Mammary epithelial cell (primary cell): Measurements from ENCODE around the gene MYO10.

Experiments
- EZH2 ChIP-seq: IDR thresholded peaks from 2 replicates; pipeline ENCODE4 v1.6.1; 2012; ENCODE audit warnings: low read length, inconsistent platforms, borderline replicate concordance
- TF ChIP-seq, protein P1 (sequence below), 2 donors: IDR thresholded peaks in 1 of 2; conservative IDR thresholded peaks in 1 of 2; 2 replicates each; pipeline ENCODE4 v1.5.1; 2011 to 2012; ENCODE audit warnings: inconsistent platforms in 2 of 2, low read length in 2 of 2, mild to moderate bottlenecking in 2 of 2, control low read depth in 1 of 2, low read depth in 1 of 2; ENCODE audit not compliant: insufficient read depth in 1 of 2; ENCODE audit errors: extremely low read depth in 1 of 2

DNA sequence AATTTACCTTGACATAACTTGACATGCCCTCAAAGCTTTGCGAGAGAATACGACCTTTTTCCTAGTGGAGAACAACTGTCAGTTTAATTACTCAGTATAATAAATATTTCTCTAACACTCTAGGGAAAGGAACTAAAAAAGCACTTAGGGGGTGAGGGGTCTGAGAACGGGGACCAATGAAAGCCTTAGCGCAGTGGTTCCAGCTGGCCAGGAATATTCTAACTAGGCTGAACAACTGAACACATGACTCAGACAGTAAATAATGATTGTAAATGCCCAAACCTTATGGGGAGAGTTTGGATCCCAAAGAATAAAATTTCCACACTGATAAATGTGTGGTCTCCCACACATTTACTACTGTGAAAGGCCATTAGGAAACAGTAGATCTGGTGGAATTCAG is 14.9 kb downstream of the MYO10 start:
- TF ChIP-seq EZH2 = no peak
- TF ChIP-seq, protein P1, sequence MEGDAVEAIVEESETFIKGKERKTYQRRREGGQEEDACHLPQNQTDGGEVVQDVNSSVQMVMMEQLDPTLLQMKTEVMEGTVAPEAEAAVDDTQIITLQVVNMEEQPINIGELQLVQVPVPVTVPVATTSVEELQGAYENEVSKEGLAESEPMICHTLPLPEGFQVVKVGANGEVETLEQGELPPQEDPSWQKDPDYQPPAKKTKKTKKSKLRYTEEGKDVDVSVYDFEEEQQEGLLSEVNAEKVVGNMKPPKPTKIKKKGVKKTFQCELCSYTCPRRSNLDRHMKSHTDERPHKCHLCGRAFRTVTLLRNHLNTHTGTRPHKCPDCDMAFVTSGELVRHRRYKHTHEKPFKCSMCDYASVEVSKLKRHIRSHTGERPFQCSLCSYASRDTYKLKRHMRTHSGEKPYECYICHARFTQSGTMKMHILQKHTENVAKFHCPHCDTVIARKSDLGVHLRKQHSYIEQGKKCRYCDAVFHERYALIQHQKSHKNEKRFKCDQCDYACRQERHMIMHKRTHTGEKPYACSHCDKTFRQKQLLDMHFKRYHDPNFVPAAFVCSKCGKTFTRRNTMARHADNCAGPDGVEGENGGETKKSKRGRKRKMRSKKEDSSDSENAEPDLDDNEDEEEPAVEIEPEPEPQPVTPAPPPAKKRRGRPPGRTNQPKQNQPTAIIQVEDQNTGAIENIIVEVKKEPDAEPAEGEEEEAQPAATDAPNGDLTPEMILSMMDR (conservative IDR thresholded peaks at IDR 0.05 in 1 of 2, IDR thresholded peaks at IDR 0.05 in 1 of 2; ENCODE audit: extremely low read depth in 1 of 2, insufficient read depth in 1 of 2, low read depth in 1 of 2, low read length in 2 of 2) = no peak
